HG03378 (cell line): Measurements from ENCODE around the gene EXOC2.

Source experiments
- ATAC-seq: cut with Tn5 transposase; IDR thresholded peaks from one replicate; pipeline ENCODE4 v1.9.1; 2021; ENCODE audit warnings: mild to moderate bottlenecking, moderate library complexity; ENCODE audit not compliant: unreplicated experiment

EXOC2 gene

GRCh38 chr6:449486-450419 lies 243.2 kb downstream of the EXOC2 start:
- ATAC-seq, result no peak

- ATAC-seq, result no peak
These were observed 243.9 kb downstream of the EXOC2 start for GRCh38 chr6:449057-449430.

GRCh38 chr6:448296-449056 lies 244.5 kb downstream of the EXOC2 start:
- no peak for ATAC-seq

GRCh38 chr6:447381-448165 lies 245.4 kb downstream of the EXOC2 start:
- ATAC-seq, result no peak

GRCh38 chr6:446418-447366 lies 246.2 kb downstream of the EXOC2 start:
- ATAC-seq, result no peak

- no peak for ATAC-seq
These were observed 247.1 kb downstream of the EXOC2 start for GRCh38 chr6:445571-446417.

GRCh38 chr6:444653-445275 lies 248.2 kb downstream of the EXOC2 start:
- ATAC-seq, result no peak

- ATAC-seq, result no peak
These were observed 249.2 kb downstream of the EXOC2 start for GRCh38 chr6:443621-444159.

- ATAC-seq, result no peak
These were observed 251.6 kb downstream of the EXOC2 start for GRCh38 chr6:441126-441920.

- no peak for ATAC-seq
These were observed 253.2 kb downstream of the EXOC2 start for GRCh38 chr6:439641-440167.

GRCh38 chr6:438634-439170 lies 254.2 kb downstream of the EXOC2 start:
- no peak for ATAC-seq

GRCh38 chr6:437037-437392 lies 255.9 kb downstream of the EXOC2 start:
- no peak for ATAC-seq

GRCh38 chr6:436308-437036 lies 256.5 kb downstream of the EXOC2 start:
- no peak for ATAC-seq

GRCh38 chr6:435441-436307 lies 257.3 kb downstream of the EXOC2 start:
- no peak for ATAC-seq
